ENCODE results near the gene ESPL1. TPM values are rescaled to one million over a fixed set of nuclear protein-coding genes. Genes with fewer than 3 reads are reported as not detected.
A peak's percentile ranks its signal among the peaks of the same experiment; 100 is the strongest.

The ESPL1 gene
- total and polyA plus RNA-seq, 2 donors (not counting 3 experiments of a cell fraction or from before 2014, with no cell fraction given) = 16.2 to 42.7 TPM

GRCh38 chr12:53224061-53224896 lies 43.8 kb upstream of the ESPL1 start:
- dilution Hi-C loops (cut with MboI; ENCODE audit: extremely low pct_ligation_motif_present, low sequenced_read_pairs) = no loop called here
- H3K9me1 ChIP-seq (replicated peaks; ENCODE audit: control insufficient read depth, extremely low read depth, insufficient read depth, low read length) = no peaks in the 10 kb centered on the region
- no peaks in the 10 kb centered on the region for H4K20me1 ChIP-seq (replicated peaks; ENCODE audit: control insufficient read depth, extremely low read depth, insufficient read depth, low read length)
- intact Hi-C loops (cut with micrococcal nuclease) = loop anchor here (5.0 kb wide), 1 partner anchor 278 kb away; the partner anchor contains the start of gene TARBP2
- no peak overlapping the region for H3K4me3 ChIP-seq (replicated peaks in 1 of 3; ENCODE audit: insufficient read depth in 1 of 3, low read depth in 1 of 3, low read length in 3 of 3)
- no peaks in the 10 kb centered on the region for H3K79me2 ChIP-seq (ENCODE audit: control insufficient read depth, insufficient read depth, low read length)
- no peaks in the 10 kb centered on the region for H3K27me3 ChIP-seq (ENCODE audit: control insufficient read depth in 2 of 2, insufficient read depth in 2 of 2, low read length in 2 of 2)
- no peak overlapping the region for H3K9ac ChIP-seq (replicated peaks; ENCODE audit: extremely low read depth, insufficient read depth, low read length)
- no peak overlapping the region for H3K4me2 ChIP-seq (ENCODE audit: insufficient read depth, low read length)
- H3K9me3 ChIP-seq (replicated peaks; ENCODE audit: control insufficient read depth, insufficient read depth, low read length) = no peaks in the 10 kb centered on the region
- POLR2A ChIA-PET = no interaction called here
- H3K27ac ChIP-seq (ENCODE audit: insufficient read depth, low read depth, low read length) = no peak overlapping the region
- no peaks in the 10 kb centered on the region for H3K36me3 ChIP-seq (ENCODE audit: control insufficient read depth in 2 of 2, extremely low read depth in 1 of 2, insufficient read depth in 2 of 2, low read length in 2 of 2)
- peaks cover 32% of the 10 kb centered on the region for H3K4me1 ChIP-seq (ENCODE audit: control insufficient read depth, extremely low read depth, insufficient read depth, low read length)
- H2AFZ ChIP-seq (ENCODE audit: low read depth, low read length) = no peak overlapping the region
- no peak for DNase-seq (ENCODE audit: low read depth, low spot score)
- TF ChIP-seq, protein P1, sequence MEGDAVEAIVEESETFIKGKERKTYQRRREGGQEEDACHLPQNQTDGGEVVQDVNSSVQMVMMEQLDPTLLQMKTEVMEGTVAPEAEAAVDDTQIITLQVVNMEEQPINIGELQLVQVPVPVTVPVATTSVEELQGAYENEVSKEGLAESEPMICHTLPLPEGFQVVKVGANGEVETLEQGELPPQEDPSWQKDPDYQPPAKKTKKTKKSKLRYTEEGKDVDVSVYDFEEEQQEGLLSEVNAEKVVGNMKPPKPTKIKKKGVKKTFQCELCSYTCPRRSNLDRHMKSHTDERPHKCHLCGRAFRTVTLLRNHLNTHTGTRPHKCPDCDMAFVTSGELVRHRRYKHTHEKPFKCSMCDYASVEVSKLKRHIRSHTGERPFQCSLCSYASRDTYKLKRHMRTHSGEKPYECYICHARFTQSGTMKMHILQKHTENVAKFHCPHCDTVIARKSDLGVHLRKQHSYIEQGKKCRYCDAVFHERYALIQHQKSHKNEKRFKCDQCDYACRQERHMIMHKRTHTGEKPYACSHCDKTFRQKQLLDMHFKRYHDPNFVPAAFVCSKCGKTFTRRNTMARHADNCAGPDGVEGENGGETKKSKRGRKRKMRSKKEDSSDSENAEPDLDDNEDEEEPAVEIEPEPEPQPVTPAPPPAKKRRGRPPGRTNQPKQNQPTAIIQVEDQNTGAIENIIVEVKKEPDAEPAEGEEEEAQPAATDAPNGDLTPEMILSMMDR (IDR thresholded peaks at IDR 0.05; ENCODE audit: extremely low read depth in 1 of 2, insufficient read depth in 1 of 2, low read depth in 1 of 2, low read length in 2 of 2) = peak in 1 of 2 donors; percentile 23
- TF ChIP-seq FOS (IDR thresholded peaks at IDR 0.05; ENCODE audit: borderline replicate concordance, insufficient read depth, low read length) = no peak
- TF ChIP-seq GATA2 (IDR thresholded peaks at IDR 0.05; ENCODE audit: insufficient read depth, insufficient read length, low read depth, low read length) = no peak
- no peak for FAIRE-seq
- BruUV-seq (replicated peaks) = no TSS peak
- CTCF ChIA-PET = interaction anchor here (1.2 kb wide), 1 partner anchor 27 kb away, joined by 3 read pairs; no protein-coding TSS in a partner anchor
